GM19455 (cell line): ENCODE data around the gene ARHGAP24.
"Not testable (repeated sequence)": the region's sequence is repeated elsewhere in the genome, so short reads cannot be mapped to it uniquely, and the experiment has no call there.

ENCODE experiments used
- ATAC-seq: cut with Tn5 transposase; IDR thresholded peaks from one replicate; pipeline ENCODE4 v1.9.1; 2021; ENCODE audit not compliant: unreplicated experiment

The ARHGAP24 gene

DNA sequence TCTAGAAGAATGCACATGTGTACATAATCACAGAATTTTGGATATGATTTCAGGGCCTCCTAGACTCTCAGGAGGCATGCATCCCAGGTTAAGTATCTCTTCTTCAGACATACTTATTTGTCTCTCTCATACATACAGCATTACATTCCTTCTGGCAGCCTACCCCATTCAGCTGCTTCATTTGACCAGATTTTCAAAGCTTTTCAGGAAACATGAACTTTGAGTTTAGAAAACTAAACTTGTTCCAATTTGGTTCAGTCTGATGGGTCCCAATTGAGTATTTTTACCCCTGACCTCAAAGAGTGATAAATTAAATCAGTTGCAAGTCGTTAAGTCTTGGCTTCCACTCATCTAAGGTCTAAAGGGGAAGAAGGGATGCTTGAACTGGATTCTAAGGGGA is 330.9 kb downstream of the ARHGAP24 start:
- ATAC-seq, result no peak

- no peak for ATAC-seq
These were observed 331.4 kb downstream of the ARHGAP24 start for GRCh38 chr4:85806334-85806733.

GRCh38 chr4:85807247-85807950 is 332.4 kb downstream of the ARHGAP24 start:
- ATAC-seq, result no peak

- no peak for ATAC-seq
These were observed 333.2 kb downstream of the ARHGAP24 start for GRCh38 chr4:85808104-85808503.

DNA sequence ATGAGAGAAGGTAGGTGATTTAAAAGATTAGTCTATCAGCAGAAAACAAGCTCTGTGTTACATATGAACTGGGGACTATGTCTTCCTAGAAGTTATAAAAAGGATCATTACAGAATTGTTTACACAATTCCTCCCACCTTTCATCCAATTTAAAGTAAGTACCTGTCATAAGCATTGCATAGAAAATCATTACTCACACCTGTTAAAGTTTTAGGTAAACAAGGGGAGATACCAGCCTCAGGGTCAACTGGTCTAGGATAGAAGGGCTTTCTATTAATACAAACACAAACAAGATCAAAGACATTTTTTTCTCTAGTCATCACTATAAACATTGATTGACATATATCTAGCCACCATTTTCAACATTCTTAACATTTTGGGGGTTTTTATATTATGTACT is 333.9 kb downstream of the ARHGAP24 start:
- ATAC-seq, result no peak

DNA sequence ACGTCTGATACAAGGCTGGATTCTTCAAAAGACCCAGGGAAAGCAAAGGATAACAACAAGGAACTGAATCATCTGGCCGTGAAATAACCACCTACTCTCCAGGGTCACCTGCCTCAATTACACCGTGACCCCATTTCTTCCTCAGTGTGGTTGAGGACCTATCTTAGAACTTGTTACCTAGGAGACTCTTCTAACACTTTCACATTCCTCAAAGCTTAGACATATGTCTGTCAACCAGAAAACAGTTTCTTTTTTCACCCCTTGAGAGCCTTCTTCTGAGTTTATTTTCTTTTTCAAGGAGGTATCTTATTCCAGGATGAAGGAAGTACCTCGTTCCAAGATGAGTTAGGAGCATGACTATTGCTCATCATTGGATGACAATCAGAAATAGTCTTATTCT is 337.8 kb downstream of the ARHGAP24 start:
- ATAC-seq, result no peak

- ATAC-seq, result no peak
These were observed 341.0 kb downstream of the ARHGAP24 start for GRCh38 chr4:85815796-85816459.

DNA sequence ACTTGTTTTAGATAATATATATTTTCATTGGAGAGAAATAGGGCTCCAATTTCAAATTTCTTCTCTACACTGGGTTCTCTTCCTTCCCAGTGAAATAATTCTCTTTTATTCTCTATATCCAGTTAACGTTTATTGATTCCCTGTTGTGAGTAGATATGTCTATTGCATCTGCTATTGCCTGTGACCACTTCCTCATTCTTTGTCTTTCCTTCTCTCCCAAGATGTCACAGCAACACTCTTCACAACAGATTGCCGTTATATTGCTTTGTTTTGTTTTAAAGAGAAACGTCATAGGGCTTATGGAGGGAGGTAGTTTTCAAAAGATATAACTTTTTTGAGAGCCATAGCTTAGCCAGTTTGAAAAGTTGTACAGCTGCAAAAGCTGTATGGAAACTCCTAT is 343.8 kb downstream of the ARHGAP24 start:
- no peak for ATAC-seq

DNA sequence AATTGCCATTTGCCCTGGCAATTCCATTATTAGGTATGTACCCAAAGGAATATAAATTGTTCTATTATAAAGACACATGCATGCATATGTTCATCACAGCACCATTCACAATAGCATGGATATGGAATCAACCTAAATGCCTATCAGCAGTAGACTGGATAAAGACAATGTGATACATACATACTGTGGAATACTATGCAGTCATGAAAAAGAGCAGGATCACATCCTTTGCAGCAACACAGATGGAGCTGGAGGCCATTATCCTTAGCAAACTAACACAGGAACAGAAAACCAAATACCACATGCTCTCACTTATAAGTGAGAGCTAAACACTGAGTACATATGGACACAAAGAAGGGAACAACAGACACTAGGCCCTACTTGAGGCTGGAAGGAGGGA is 345.2 kb downstream of the ARHGAP24 start:
- ATAC-seq, result not testable (repeated sequence)

DNA sequence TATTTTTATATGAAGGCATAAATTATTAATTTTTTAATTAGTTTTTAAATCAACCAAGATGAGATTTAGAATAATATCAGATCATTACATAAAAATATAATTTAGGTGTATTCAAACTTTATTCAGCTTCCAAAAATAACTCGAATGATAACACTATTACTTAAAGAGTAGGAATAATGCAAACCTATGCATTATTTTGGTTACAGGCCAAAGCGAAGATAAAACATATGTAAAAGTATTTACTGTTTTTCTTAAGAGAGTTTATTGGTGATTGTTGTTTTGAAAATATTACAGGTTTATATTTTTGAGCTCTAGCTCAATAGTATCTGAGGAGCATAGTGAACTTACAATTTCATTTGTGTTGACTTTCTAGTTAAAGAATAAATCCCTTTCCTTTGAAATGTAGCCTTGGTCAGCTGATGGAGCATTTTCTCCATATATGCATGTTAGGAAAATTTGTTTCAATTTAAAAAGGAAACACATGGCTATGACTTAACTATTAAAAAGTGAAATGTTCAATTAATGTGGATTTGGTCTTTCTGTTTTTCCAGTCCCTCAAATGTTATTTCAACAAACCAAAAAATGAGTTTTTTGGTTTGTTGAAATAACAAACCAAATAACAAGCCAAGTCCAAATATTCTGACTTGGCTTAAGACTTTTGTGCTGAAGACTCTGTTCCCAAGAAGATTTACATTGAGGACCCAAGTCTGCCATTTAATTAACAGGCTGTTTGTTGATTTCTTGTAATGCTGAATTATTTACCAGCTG is 346.9 kb downstream of the ARHGAP24 start:
- ATAC-seq, result no peak

GRCh38 chr4:85823295-85823694 is 348.3 kb downstream of the ARHGAP24 start:
- ATAC-seq, result no peak

DNA sequence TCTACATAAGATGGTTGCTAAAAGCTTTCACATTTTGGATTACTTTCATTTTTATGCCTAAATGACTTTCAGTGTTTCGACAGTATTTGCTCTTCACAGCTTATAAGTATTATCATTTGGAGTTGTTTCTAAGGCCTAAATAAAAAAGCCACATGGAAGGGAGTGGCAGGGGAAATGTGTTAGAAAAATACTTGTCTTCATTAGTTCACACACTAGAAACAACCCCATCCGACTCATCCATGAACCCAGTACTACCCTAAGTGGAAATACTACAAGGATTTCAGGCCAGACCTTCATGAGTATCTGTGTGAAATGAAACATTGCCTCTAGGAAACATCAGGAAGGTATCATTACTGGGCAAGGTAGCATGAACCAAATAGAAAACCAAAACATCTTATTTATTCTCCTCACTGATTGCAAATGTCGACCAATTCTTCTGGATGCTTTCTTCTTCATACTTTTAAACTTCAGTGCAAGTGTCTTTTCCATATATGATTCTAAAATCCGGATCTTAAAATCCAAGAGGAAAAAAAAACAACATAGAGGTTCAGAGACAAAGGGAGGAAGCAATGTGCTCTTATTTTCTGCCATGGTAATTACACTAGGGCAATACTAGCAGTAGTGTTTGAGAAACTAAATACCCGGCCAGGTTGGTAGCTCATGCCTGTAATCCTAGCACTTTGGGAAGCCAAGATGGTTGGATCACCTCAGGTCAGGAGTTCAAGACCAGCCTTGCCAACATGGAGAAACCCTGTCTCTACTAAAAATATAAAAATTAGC is 349.4 kb downstream of the ARHGAP24 start:
- ATAC-seq, result no peak

GRCh38 chr4:85826060-85826678 is 351.2 kb downstream of the ARHGAP24 start:
- no peak for ATAC-seq

DNA sequence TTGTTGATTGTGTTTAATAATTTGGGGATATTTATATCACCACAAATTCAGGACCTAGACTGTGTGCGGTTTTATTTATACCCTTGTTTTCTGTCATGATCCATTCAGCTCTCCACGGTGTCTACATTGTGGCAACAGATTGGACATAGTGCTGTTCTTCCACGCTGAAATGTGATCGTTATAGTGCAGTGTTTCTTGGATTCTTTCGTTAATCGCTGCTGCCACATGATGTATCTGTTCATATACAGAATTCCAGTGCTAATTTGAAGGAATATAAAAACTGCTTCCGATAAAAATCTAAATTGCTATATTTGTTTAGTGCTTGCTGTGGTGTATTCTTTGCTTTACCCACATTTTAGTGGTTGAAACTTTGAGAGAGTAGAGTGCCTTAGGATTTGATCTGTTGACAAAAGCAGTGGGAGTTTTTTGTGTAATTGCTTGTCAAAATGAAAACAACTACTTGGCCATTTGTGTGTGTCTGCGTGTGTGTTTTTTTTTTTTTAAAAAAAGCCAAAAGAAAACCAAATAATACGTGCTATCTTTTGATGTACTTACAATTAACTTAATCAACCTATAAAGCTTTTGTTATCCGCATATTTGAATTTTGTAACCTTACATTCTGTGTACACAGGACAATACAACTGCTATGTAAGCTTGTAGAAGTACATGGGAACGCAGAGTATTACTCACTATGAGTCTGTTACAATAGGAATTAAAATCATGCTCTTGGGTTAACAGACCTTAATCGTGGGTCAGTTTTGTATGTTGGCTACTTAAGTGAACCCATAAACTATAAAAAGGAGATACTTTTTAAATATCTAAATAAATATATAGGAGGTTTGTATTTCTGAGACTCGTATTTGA is 353.3 kb downstream of the ARHGAP24 start:
- no peak for ATAC-seq

GRCh38 chr4:85829276-85830051 is 354.5 kb downstream of the ARHGAP24 start:
- ATAC-seq, result no peak

GRCh38 chr4:85831647-85832046 is 356.7 kb downstream of the ARHGAP24 start:
- no peak for ATAC-seq

DNA sequence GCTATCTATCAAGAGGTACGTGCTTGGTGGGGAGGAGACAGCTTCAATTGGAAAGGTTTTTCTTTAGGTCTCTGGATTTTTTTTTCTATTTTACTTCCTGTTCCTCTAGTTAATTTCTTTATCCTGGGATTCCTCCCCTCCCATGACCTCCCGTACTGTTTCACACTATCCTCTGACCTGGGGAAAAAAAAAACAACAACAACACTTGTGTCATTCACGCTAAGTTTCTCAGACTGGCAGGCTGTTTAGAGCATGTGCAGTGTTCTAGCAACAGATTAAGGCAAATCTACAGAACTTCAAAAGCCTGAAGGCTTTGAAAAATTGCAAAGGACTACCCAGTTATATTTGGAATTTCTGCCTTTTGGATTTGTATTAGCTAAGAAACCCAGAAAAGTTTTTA is 358.4 kb downstream of the ARHGAP24 start:
- ATAC-seq, result no peak

DNA sequence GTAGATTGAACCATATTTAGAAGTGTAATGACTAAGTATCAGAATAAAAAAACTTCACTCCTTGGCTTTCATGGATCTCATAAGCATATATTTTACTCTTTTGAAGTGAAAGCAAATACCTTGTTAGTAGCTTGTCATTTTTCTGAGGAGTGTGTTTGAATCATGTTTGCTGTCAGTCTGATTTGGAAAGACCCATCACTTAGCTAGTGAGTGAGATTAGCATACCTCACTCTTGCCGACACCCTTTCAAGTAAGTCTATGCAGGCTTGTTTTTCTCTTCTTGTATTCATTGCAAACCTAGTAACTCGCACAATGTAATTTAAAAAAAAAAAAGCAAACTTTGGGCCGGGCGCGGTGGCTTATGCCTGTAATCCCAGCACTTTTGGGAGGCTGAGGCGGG is 360.0 kb downstream of the ARHGAP24 start:
- no peak for ATAC-seq
